Erythroblast (primary cell): ENCODE data around the gene TBC1D2.
A peak's percentile ranks its signal among the peaks of the same experiment; 100 is the strongest.

Experiments
- DNase-seq, 2 experiments: peaks; one replicate each; lab custom pipeline; 2025; lab: John Stamatoyannopoulos, UW
- GATA1 ChIP-seq: IDR thresholded peaks from 2 replicates; pipeline ENCODE4 v1.6.1; 2011; ENCODE audit warnings: low read depth, mild to moderate bottlenecking, control low read depth, low read length, moderate library complexity
- POLR2A ChIP-seq: IDR thresholded peaks from 2 replicates; pipeline ENCODE4 v1.6.1; 2011; ENCODE audit warnings: mild to moderate bottlenecking, low read length

Gene TBC1D2

GRCh38 chr9:98159790-98160189 is 95.7 kb downstream of the TBC1D2 start:
- TF ChIP-seq GATA1 (no peak), POLR2A (no peak)
- DNase-seq = peak in 1 of 2 experiments; percentile 38

GRCh38 chr9:98159301-98159700 is 96.1 kb downstream of the TBC1D2 start:
- no peak for DNase-seq
- TF ChIP-seq POLR2A (no peak), GATA1 (no peak)

GRCh38 chr9:98158071-98158831 is 97.2 kb downstream of the TBC1D2 start:
- DNase-seq = peak in 1 of 2 experiments; percentile 16
- TF ChIP-seq POLR2A (no peak), GATA1 (no peak)

GRCh38 chr9:98157372-98157771 is 98.1 kb downstream of the TBC1D2 start:
- no peak for TF ChIP-seq GATA1
- no peak for TF ChIP-seq POLR2A
- no peak for DNase-seq

DNA sequence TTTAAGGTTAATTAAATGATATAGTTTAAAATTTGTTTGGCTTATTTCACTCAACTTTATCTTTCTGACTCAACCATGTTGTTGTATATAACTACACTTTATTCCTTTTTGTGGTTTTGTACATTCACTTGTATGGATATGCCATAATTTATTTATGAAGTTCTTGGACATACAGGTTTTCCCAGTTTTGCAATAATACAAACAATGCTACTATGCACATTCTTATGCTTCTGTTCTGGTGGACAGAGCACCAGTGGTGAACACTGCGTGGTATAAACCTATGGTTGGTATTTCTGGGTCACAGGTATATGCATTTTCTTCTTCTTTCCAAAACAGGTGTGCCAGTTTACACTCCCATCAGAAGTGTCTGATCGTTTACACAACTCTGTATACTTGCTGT is 100.8 kb downstream of the TBC1D2 start:
- no peak for DNase-seq
- no peak for TF ChIP-seq POLR2A
- no peak for TF ChIP-seq GATA1

DNA sequence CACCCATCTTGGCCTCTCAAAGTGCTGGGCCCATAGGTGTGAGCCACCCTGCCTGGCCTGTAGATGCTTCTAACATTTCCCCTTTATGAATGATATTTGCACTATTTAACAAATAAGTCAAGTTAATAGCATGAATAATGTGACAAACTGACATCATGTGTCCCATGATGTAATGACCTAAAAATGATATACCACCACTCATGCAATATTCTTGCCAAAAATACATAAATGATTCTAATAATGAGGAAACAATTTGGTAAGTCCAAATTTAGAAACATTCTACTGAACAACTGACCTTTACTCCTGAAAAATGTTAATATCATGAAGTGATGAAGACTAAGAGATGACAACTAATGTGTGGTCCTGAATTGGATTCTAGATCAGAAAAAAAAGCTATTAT is 102.9 kb downstream of the TBC1D2 start:
- TF ChIP-seq GATA1 (no peak), POLR2A (no peak)
- DNase-seq = no peak

DNA sequence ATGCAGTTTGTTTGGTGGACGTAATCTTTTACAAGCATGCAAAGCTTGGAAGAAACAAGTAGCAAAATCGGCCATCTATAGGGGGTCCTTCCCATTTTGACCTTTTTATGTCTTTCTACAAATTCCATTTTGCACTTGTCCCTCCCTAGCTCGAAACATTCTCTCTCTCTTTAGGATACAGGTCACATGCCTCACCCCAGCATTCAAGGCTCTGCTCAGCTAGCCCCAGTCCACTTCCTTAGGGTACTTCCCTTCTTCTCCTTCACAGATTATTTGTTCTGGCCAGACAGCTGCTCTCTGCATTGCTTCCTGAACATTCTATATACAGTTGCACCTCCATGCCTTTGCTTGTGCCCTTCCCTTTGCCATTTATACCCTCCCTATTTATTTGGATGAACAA is 104.7 kb downstream of the TBC1D2 start:
- DNase-seq = no peak

GRCh38 chr9:98150164-98150563 is 105.3 kb downstream of the TBC1D2 start:
- no peak for DNase-seq
- TF ChIP-seq GATA1 (no peak), POLR2A (no peak)

More for the DNA sequence above, 104.7 kb downstream of the TBC1D2 start:
- TF ChIP-seq GATA1 = no peak
- no peak for TF ChIP-seq POLR2A

GRCh38 chr9:98149422-98149821 is 106.0 kb downstream of the TBC1D2 start:
- TF ChIP-seq POLR2A (no peak), GATA1 (no peak)
- DNase-seq = no peak
